Measurements from ENCODE around the gene CNOT8. TPM values are rescaled to one million over a fixed set of nuclear protein-coding genes. Genes with fewer than 3 reads are reported as not detected.

Gene CNOT8
- total and polyA plus RNA-seq, 9 donors, result 34.0 to 51.0 (median 40.5) TPM

GRCh38 chr5:154858972-154859871, 795 bp downstream of the CNOT8 start:
- intact Hi-C loops (cut with DNase I), result loop anchor here (5.0 to 10.0 kb wide), 2 partner anchors 102 to 104 kb away; partner anchors contain the start of gene LARP1 (in 4 of the 4)
- Histone ChIP-seq H3K9me3 (no peaks in the 10 kb centered on the region), H3K36me3 (no peaks in the 10 kb centered on the region), H3K27me3 (no peaks in the 10 kb centered on the region), H3K27ac (peak overlapping the region; percentile 94 to 99), H3K4me1 (ENCODE audit: insufficient read depth) (peaks cover 11% of the 10 kb centered on the region), H3K4me3 (peak overlapping the region; percentile 63)
- 0 to 1% (median 1%) methylated on average over 26 of the region's 26 CpGs for WGBS, 3 donors
- DNase-seq, result no peak
- TF ChIP-seq EP300 (IDR thresholded peaks at IDR 0.05) (no peak), POLR2A (IDR thresholded peaks at IDR 0.05) (no peak)

DNA sequence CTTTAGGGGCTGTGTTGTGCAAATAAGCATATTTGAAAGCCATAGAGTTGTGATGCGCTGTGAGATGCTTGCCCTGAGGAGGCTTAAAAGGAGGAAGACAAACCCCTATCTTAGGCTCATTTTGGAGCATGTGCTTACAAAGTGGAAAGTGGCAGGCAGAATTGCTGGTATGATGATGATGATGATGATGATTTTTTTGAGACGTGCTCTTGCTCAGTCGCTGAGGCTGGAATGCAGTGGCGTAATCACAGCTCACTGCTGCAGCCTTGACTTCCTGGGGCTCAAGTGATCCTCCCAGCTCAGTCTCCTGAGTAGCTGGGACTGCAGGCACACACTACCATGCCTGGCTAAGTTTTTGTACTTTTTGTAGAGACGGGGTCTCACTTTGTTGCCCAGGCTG, 1.7 kb downstream of the CNOT8 start:
- WGBS, 3 donors, result 10 to 26% (median 14%) methylated on average over 5 of the region's 5 CpGs
- Histone ChIP-seq H3K4me3 (peak overlapping the region; percentile 63), H3K27ac (no peak overlapping the region), H3K27me3 (no peaks in the 10 kb centered on the region), H3K9me3 (no peaks in the 10 kb centered on the region), H3K36me3 (no peaks in the 10 kb centered on the region), H3K4me1 (ENCODE audit: insufficient read depth) (peaks cover 11% of the 10 kb centered on the region)
- no peak for TF ChIP-seq CTCF (IDR thresholded peaks at IDR 0.05)
- TF ChIP-seq POLR2A (IDR thresholded peaks at IDR 0.05), result no peak
- no peak for TF ChIP-seq EP300 (IDR thresholded peaks at IDR 0.05)
- peak in 2 of 5 donors; percentile 23 to 41 for DNase-seq
- intact Hi-C loops (cut with DNase I), result loop anchor here in 1 of 4 donors (10.0 kb wide), 1 partner anchor 75 kb away; the partner anchor contains the start of gene GEMIN5

- no peak for DNase-seq
- Histone ChIP-seq H3K27me3 (no peaks in the 10 kb centered on the region), H3K4me3 (no peak overlapping the region), H3K9me3 (no peaks in the 10 kb centered on the region), H3K4me1 (ENCODE audit: insufficient read depth) (peaks cover 11% of the 10 kb centered on the region), H3K27ac (no peak overlapping the region), H3K36me3 (no peaks in the 10 kb centered on the region)
- intact Hi-C loops (cut with DNase I), result loop anchor here in 1 of 4 donors (10.0 kb wide), 1 partner anchor 74 kb away; the partner anchor contains the start of gene GEMIN5
- WGBS, 3 donors, result 7 to 18% (median 7%) methylated on average over 4 of the region's 4 CpGs
- no peak for TF ChIP-seq EP300 (IDR thresholded peaks at IDR 0.05)
- no peak for TF ChIP-seq CTCF (IDR thresholded peaks at IDR 0.05)
- no peak for TF ChIP-seq POLR2A (IDR thresholded peaks at IDR 0.05)
Observed at GRCh38 chr5:154860765-154861164, 2.3 kb downstream of the CNOT8 start.

GRCh38 chr5:154861946-154862345, 3.5 kb downstream of the CNOT8 start:
- no peak for DNase-seq
- no peak overlapping the region for H3K27ac ChIP-seq
- 46 to 77% (median 64%) methylated on average over 8 of the region's 8 CpGs for WGBS, 3 donors
- intact Hi-C loops (cut with DNase I), result loop anchor here in 1 of 4 donors (10.0 kb wide), 1 partner anchor 73 kb away; the partner anchor contains the start of gene GEMIN5
- H3K4me3 ChIP-seq, result no peak overlapping the region
- no peaks in the 10 kb centered on the region for H3K27me3 ChIP-seq
- no peaks in the 10 kb centered on the region for H3K9me3 ChIP-seq
- peaks cover 11% of the 10 kb centered on the region for H3K4me1 ChIP-seq (ENCODE audit: insufficient read depth)
- H3K36me3 ChIP-seq, result no peaks in the 10 kb centered on the region
- TF ChIP-seq EP300 (IDR thresholded peaks at IDR 0.05) (no peak), POLR2A (IDR thresholded peaks at IDR 0.05) (no peak), CTCF (IDR thresholded peaks at IDR 0.05) (no peak)

Data from ovary (tissue), 9 donors.